ENCODE measurements around the gene HSPA5. TPM values are rescaled to one million over a fixed set of nuclear protein-coding genes. Genes with fewer than 3 reads are reported as not detected.

HSPA5 gene
- total RNA-seq, 1 donor from 2014 or later = 282 TPM

DNA sequence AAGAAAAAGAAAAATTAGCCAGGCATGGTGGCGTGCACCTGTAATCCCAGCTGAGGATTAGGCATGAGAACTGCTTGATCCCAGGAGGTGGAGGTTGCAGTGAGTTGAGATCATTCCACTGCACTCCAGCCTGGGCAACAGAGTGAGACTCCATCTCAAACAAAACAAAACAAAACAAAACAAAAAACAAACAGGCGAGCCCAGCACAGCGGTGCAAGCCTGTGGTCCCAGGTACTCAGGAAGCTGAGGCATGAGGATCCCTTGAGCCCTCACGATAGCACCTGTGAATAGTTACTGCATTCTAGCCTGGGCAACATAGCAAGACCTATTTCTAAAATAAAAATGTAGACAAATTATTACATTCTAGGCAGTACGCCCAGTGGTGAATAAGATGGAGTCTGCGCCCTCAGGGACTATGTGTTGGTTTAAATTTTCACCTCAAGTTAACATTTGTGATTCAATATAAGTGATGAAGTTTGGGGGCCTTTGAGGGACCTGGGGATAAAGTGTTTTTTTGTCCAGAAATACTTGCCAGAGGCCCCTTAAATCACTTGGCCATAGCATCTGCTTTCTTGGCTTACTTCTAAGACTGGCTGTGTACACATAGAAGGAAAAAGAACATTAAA is 17.1 kb upstream of the HSPA5 start:
- no peak for DNase-seq (ENCODE audit: extremely low spot score, unreplicated experiment)
- Mint-ChIP-seq H3K9me3 (ENCODE audit: unreplicated experiment) (no peaks in the 10 kb centered on the region), H3K27me3 (ENCODE audit: unreplicated experiment) (no peaks in the 10 kb centered on the region), H3K4me3 (ENCODE audit: unreplicated experiment) (no peak overlapping the region), H3K4me1 (ENCODE audit: unreplicated experiment) (peaks cover 27% of the 10 kb centered on the region), H3K36me3 (ENCODE audit: unreplicated experiment) (no peaks in the 10 kb centered on the region), H3K27ac (ENCODE audit: unreplicated experiment) (no peak overlapping the region)
- TF ChIP-seq, protein P1, sequence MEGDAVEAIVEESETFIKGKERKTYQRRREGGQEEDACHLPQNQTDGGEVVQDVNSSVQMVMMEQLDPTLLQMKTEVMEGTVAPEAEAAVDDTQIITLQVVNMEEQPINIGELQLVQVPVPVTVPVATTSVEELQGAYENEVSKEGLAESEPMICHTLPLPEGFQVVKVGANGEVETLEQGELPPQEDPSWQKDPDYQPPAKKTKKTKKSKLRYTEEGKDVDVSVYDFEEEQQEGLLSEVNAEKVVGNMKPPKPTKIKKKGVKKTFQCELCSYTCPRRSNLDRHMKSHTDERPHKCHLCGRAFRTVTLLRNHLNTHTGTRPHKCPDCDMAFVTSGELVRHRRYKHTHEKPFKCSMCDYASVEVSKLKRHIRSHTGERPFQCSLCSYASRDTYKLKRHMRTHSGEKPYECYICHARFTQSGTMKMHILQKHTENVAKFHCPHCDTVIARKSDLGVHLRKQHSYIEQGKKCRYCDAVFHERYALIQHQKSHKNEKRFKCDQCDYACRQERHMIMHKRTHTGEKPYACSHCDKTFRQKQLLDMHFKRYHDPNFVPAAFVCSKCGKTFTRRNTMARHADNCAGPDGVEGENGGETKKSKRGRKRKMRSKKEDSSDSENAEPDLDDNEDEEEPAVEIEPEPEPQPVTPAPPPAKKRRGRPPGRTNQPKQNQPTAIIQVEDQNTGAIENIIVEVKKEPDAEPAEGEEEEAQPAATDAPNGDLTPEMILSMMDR (IDR thresholded peaks at IDR 0.05) = no peak

GRCh38 chr9:125255781-125256391 is 14.7 kb upstream of the HSPA5 start:
- Mint-ChIP-seq H3K4me3 (ENCODE audit: unreplicated experiment) (no peak overlapping the region), H3K27ac (ENCODE audit: unreplicated experiment) (no peak overlapping the region), H3K9me3 (ENCODE audit: unreplicated experiment) (no peaks in the 10 kb centered on the region), H3K27me3 (ENCODE audit: unreplicated experiment) (no peaks in the 10 kb centered on the region), H3K4me1 (ENCODE audit: unreplicated experiment) (peaks cover 9% of the 10 kb centered on the region), H3K36me3 (ENCODE audit: unreplicated experiment) (no peaks in the 10 kb centered on the region)
- TF ChIP-seq, protein P1 (IDR thresholded peaks at IDR 0.05) = peak; percentile 51
- no peak for DNase-seq (ENCODE audit: extremely low spot score, unreplicated experiment)

GRCh38 chr9:125254231-125254630 is 13.1 kb upstream of the HSPA5 start:
- H3K27ac Mint-ChIP-seq (ENCODE audit: unreplicated experiment) = no peak overlapping the region
- H3K27me3 Mint-ChIP-seq (ENCODE audit: unreplicated experiment) = no peaks in the 10 kb centered on the region
- no peaks in the 10 kb centered on the region for H3K36me3 Mint-ChIP-seq (ENCODE audit: unreplicated experiment)
- H3K4me1 Mint-ChIP-seq (ENCODE audit: unreplicated experiment) = no peaks in the 10 kb centered on the region
- no peaks in the 10 kb centered on the region for H3K9me3 Mint-ChIP-seq (ENCODE audit: unreplicated experiment)
- TF ChIP-seq, protein P1 (IDR thresholded peaks at IDR 0.05) = no peak
- H3K4me3 Mint-ChIP-seq (ENCODE audit: unreplicated experiment) = no peak overlapping the region
- no peak for DNase-seq (ENCODE audit: extremely low spot score, unreplicated experiment)

DNA sequence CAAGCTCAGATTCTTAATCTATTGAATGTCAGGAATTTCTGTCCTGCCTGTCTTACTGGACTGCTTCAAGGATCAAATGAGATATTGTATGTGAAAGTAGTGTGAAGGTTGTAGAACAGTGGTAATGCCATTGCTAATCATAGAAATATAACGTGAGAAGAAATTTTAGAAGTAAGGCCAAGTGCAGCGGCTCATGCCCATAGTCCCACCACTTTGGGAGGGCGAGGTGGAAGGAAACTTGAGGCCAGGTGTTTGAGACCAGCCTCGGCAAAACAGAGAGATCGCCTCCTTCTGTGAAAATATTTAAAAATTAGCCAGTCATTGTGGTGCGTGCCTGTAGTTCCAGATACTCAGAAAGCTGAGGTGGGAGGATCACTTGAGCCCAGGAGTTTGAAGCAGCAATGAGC is 5.1 kb upstream of the HSPA5 start:
- Mint-ChIP-seq H3K27me3 (ENCODE audit: unreplicated experiment) (no peaks in the 10 kb centered on the region), H3K36me3 (ENCODE audit: unreplicated experiment) (no peaks in the 10 kb centered on the region), H3K4me1 (ENCODE audit: unreplicated experiment) (peaks cover 24% of the 10 kb centered on the region), H3K9me3 (ENCODE audit: unreplicated experiment) (no peaks in the 10 kb centered on the region), H3K4me3 (ENCODE audit: unreplicated experiment) (no peak overlapping the region), H3K27ac (ENCODE audit: unreplicated experiment) (no peak overlapping the region)
- TF ChIP-seq, protein P1 (IDR thresholded peaks at IDR 0.05) = no peak
- no peak for DNase-seq (ENCODE audit: extremely low spot score, unreplicated experiment)

DNA sequence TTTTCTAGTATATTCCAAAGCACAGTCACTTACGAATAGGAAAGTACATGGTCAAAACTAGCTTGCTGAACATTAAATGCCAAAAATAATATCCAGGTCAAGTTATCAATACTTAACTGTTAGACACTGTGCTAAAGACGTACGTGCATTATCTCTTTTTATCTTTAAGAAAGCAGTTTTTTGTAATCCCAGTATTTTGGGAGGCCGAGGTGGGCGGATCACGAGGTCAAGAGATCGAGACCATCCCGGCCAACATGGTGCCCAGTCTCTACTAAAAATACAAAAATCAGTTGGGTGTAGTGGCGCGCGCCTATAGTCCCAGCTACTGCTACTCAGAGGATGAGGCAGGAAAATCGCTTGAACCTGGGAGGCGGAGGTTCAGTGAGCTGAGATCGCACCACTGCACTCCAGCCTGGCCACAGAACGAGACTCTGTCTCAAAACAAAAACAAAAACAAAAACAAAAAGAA is 2.7 kb upstream of the HSPA5 start:
- Mint-ChIP-seq H3K27me3 (ENCODE audit: unreplicated experiment) (no peaks in the 10 kb centered on the region), H3K9me3 (ENCODE audit: unreplicated experiment) (no peaks in the 10 kb centered on the region), H3K27ac (ENCODE audit: unreplicated experiment) (peak overlapping the region; percentile 96), H3K36me3 (ENCODE audit: unreplicated experiment) (peaks cover 9% of the 10 kb centered on the region), H3K4me3 (ENCODE audit: unreplicated experiment) (no peak overlapping the region), H3K4me1 (ENCODE audit: unreplicated experiment) (peaks cover 36% of the 10 kb centered on the region)
- TF ChIP-seq, protein P1 (IDR thresholded peaks at IDR 0.05) = no peak
- no peak for DNase-seq (ENCODE audit: extremely low spot score, unreplicated experiment)
